Measurements from ENCODE around the gene TMEM80. TPM values are rescaled to one million over a fixed set of nuclear protein-coding genes. Genes with fewer than 3 reads are reported as not detected.
A peak's percentile ranks its signal among the peaks of the same experiment; 100 is the strongest.

Gene TMEM80
- total and polyA plus RNA-seq, 9 of the 15 experiments (the other 6 are each of a cell fraction or from before 2014, with no cell fraction given), result 5.1 to 30.1 (median 12.4) TPM

DNA sequence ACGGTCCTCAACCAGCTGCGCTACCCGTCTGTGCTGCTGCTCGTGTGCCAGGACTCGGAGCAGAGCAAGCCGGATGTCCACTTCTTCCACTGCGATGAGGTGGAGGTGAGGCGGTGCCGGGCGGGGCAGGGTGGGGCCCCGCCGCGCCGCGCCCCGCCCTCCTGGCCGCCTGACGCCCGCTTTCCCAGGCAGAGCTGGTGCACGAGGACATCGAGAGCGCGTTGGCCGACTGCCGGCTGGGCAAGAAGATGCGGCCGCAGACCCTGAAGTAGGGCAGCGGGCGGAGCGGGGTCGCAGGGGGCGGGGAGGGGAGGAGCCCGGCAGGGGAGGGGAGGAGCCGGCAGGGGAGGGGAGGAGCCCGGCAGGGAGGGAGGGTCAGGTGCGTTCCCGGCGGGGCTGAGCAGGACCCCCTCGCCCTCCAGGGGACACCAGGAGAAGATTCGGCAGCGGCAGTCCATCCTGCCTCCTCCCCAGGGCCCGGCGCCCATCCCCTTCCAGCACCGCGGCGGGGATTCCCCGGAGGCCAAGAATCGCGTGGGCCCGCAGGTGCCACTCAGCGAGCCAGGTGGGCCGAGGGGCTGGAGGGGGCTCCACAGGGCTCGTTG lies 25.1 kb downstream of the TMEM80 start:
- intact Hi-C loops (cut with micrococcal nuclease), result no loop called here
- BruUV-seq (replicated peaks), result no TSS peak
- Histone ChIP-seq H3K9ac (ENCODE audit: insufficient read depth in 1 of 2, low read depth in 2 of 2, low read length in 2 of 2) (peak overlapping the region in 1 of 2 experiments; percentile 76; a peak in 2 of 4 replicates), H3K9me3 (replicated peaks; ENCODE audit: control insufficient read depth, insufficient read depth, low read depth, low read length) (no peaks in the 10 kb centered on the region), H3K4me2 (ENCODE audit: insufficient read depth, low read length) (no peak overlapping the region), H4K20me1 (replicated peaks; ENCODE audit: control insufficient read depth, insufficient read depth, low read length) (no peaks in the 10 kb centered on the region; the same call in 1 of the 2 replicates), H3K79me2 (ENCODE audit: control insufficient read depth, insufficient read depth, low read length) (no peaks in the 10 kb centered on the region), H3K27me3 (ENCODE audit: control insufficient read depth in 2 of 2, insufficient read depth in 2 of 2, low read length in 2 of 2) (no peaks in the 10 kb centered on the region; a peak in 1 of 5 replicates), H3K4me3 (0 out of 2 replicates have a peak overlapping the region, but pooled peaks have one; percentile 13), H3K4me1 (replicated peaks in 1 of 2; ENCODE audit: control insufficient read depth in 2 of 2, insufficient read depth in 2 of 2, low read length in 2 of 2) (peaks cover 8 to 60% of the 10 kb centered on the region in 2 experiments), H3K27ac (ENCODE audit: extremely low read depth, low read depth, low read length) (no peak overlapping the region), H3K36me3 (ENCODE audit: control insufficient read depth, insufficient read depth, low read length) (no peaks in the 10 kb centered on the region), H3K9me1 (ENCODE audit: control insufficient read depth, insufficient read depth, low read length) (no peaks in the 10 kb centered on the region), H2AFZ (ENCODE audit: low read depth, low read length) (0 out of 2 replicates have a peak overlapping the region, but pooled peaks have one; percentile 14)
- POLR2A ChIA-PET, result interaction anchor here (0.6 to 1.0 kb wide), 3 partner anchors 9 to 56 kb away, joined by 3 to 6 read pairs (median 3); partner anchors contain the start of gene TMEM80
- ATAC-seq (peak; percentile 79), FAIRE-seq (no peak), DNase-seq (ENCODE audit: extremely low read depth in 1 of 4, low spot score in 3 of 4) (peak; percentile 63 to 83 (median 72))
- 24% methylated on average over 6 of the region's 53 CpGs for WGBS (ENCODE audit: insufficient coverage, low coverage, missing lambda C conversion rate)
- CTCF ChIA-PET (ENCODE audit: low intra/inter-chr PET ratio), result no interaction called here
- in situ Hi-C loops (cut with MboI), result no loop called here
- TF ChIP-seq KLF16 (IDR thresholded peaks at IDR 0.05) (no peak), CTBP1 (IDR thresholded peaks at IDR 0.05; ENCODE audit: borderline replicate concordance) (no peak; the same call in 1 of the 2 replicates), L3MBTL2 (IDR thresholded peaks at IDR 0.05) (peak; percentile 37; the same call in 1 of the 2 replicates), MAZ (CRISPR knock-in tag; conservative IDR thresholded peaks at IDR 0.05 in 1 of 2, IDR thresholded peaks at IDR 0.05 in 1 of 2) (peak in 1 of 2 experiments; percentile 21; a peak in 1 of 4 replicates), LARP7 (IDR thresholded peaks at IDR 0.05) (no peak)
- TF ChIP-seq, protein P1, sequence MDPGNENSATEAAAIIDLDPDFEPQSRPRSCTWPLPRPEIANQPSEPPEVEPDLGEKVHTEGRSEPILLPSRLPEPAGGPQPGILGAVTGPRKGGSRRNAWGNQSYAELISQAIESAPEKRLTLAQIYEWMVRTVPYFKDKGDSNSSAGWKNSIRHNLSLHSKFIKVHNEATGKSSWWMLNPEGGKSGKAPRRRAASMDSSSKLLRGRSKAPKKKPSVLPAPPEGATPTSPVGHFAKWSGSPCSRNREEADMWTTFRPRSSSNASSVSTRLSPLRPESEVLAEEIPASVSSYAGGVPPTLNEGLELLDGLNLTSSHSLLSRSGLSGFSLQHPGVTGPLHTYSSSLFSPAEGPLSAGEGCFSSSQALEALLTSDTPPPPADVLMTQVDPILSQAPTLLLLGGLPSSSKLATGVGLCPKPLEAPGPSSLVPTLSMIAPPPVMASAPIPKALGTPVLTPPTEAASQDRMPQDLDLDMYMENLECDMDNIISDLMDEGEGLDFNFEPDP (CRISPR knock-in tag; IDR thresholded peaks at IDR 0.05), result no peak
- TF ChIP-seq, protein P2, sequence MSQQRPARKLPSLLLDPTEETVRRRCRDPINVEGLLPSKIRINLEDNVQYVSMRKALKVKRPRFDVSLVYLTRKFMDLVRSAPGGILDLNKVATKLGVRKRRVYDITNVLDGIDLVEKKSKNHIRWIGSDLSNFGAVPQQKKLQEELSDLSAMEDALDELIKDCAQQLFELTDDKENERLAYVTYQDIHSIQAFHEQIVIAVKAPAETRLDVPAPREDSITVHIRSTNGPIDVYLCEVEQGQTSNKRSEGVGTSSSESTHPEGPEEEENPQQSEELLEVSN (IDR thresholded peaks at IDR 0.05; ENCODE audit: borderline replicate concordance in 1 of 2, extremely low read depth in 1 of 2, insufficient read depth in 1 of 2, insufficient read length in 1 of 2, low read depth in 1 of 2, low read length in 1 of 2, poor library complexity in 1 of 2, severe bottlenecking in 1 of 2), result peak; percentile 50 to 83
- TF ChIP-seq, protein P3, sequence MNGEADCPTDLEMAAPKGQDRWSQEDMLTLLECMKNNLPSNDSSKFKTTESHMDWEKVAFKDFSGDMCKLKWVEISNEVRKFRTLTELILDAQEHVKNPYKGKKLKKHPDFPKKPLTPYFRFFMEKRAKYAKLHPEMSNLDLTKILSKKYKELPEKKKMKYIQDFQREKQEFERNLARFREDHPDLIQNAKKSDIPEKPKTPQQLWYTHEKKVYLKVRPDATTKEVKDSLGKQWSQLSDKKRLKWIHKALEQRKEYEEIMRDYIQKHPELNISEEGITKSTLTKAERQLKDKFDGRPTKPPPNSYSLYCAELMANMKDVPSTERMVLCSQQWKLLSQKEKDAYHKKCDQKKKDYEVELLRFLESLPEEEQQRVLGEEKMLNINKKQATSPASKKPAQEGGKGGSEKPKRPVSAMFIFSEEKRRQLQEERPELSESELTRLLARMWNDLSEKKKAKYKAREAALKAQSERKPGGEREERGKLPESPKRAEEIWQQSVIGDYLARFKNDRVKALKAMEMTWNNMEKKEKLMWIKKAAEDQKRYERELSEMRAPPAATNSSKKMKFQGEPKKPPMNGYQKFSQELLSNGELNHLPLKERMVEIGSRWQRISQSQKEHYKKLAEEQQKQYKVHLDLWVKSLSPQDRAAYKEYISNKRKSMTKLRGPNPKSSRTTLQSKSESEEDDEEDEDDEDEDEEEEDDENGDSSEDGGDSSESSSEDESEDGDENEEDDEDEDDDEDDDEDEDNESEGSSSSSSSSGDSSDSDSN (IDR thresholded peaks at IDR 0.05; ENCODE audit: borderline replicate concordance in 1 of 2, low read depth in 2 of 2, low read length in 2 of 2), result no peak
- TF ChIP-seq, protein P4, sequence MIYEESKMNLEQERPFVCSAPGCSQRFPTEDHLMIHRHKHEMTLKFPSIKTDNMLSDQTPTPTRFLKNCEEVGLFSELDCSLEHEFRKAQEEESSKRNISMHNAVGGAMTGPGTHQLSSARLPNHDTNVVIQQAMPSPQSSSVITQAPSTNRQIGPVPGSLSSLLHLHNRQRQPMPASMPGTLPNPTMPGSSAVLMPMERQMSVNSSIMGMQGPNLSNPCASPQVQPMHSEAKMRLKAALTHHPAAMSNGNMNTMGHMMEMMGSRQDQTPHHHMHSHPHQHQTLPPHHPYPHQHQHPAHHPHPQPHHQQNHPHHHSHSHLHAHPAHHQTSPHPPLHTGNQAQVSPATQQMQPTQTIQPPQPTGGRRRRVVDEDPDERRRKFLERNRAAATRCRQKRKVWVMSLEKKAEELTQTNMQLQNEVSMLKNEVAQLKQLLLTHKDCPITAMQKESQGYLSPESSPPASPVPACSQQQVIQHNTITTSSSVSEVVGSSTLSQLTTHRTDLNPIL (CRISPR knock-in tag; IDR thresholded peaks at IDR 0.05), result no peak
- TF ChIP-seq, protein P5, sequence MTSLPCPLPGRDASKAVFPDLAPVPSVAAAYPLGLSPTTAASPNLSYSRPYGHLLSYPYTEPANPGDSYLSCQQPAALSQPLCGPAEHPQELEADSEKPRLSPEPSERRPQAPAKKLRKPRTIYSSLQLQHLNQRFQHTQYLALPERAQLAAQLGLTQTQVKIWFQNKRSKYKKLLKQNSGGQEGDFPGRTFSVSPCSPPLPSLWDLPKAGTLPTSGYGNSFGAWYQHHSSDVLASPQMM (CRISPR knock-in tag; IDR thresholded peaks at IDR 0.05), result no peak
- TF ChIP-seq, protein P6, sequence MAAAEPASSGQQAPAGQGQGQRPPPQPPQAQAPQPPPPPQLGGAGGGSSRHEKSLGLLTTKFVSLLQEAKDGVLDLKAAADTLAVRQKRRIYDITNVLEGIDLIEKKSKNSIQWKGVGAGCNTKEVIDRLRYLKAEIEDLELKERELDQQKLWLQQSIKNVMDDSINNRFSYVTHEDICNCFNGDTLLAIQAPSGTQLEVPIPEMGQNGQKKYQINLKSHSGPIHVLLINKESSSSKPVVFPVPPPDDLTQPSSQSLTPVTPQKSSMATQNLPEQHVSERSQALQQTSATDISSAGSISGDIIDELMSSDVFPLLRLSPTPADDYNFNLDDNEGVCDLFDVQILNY (CRISPR knock-in tag; IDR thresholded peaks at IDR 0.05), result no peak
